Gastrocnemius medialis (tissue), 4 donors: ENCODE results near the gene AGK.

Experiments used
- CTCF ChIP-seq, 5 experiments: fragments of 450-650 bp in 3 of 5; fragments of 200-600 bp in 2 of 5; sonication (generic) in 2 of 5; IDR thresholded peaks in 4 of 5; conservative IDR thresholded peaks in 1 of 5; 1 replicate in 4 of 5; 2 replicates in 1 of 5; pipeline ENCODE4 v1.5.1; 2016 to 2019; ENCODE audit warnings: antibody characterized with exemption in 5 of 5, mild to moderate bottlenecking in 3 of 5, moderate library complexity in 3 of 5
- POLR2A ChIP-seq, 2 donors: fragments of 450-650 bp; IDR thresholded peaks; one replicate each; pipeline ENCODE4 v1.6.1; 2017; ENCODE audit warnings: antibody characterized with exemption in 2 of 2, mild to moderate bottlenecking in 2 of 2, moderate library complexity in 2 of 2

DNA sequence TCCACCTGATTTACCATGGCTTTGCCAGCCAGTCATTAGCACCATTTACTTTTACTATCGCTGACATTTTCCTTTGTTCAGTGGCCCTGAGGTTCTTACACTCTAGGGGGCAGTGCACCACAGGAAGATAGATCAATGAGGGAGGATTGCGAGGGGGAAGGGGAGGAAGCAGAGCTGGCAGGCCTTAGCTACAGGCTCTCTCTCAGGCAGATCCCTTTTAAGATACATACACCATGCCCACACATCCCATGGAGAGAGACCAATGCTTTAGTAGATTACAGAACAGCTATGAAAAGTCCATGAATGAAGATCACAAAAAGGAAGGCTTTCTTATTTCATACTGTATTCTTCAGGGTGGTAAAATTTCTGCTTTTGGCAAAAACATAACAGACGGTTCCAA is 103.3 kb downstream of the AGK start:
- TF ChIP-seq CTCF (IDR thresholded peaks at IDR 0.05 in 4 of 5, conservative IDR thresholded peaks at IDR 0.05 in 1 of 5) (peak; percentile 33 to 59 (median 40)), POLR2A (IDR thresholded peaks at IDR 0.05) (no peak)
